Measurements from ENCODE around the gene CARNS1. TPM values are rescaled to one million over a fixed set of nuclear protein-coding genes. Genes with fewer than 3 reads are reported as not detected.

The CARNS1 gene
- total and polyA plus RNA-seq, 10 of the 15 experiments (the other 5 are each of a cell fraction or from before 2014, with no cell fraction given) = 0.02 to 0.14 (median 0.10) TPM; not detected in 3

DNA sequence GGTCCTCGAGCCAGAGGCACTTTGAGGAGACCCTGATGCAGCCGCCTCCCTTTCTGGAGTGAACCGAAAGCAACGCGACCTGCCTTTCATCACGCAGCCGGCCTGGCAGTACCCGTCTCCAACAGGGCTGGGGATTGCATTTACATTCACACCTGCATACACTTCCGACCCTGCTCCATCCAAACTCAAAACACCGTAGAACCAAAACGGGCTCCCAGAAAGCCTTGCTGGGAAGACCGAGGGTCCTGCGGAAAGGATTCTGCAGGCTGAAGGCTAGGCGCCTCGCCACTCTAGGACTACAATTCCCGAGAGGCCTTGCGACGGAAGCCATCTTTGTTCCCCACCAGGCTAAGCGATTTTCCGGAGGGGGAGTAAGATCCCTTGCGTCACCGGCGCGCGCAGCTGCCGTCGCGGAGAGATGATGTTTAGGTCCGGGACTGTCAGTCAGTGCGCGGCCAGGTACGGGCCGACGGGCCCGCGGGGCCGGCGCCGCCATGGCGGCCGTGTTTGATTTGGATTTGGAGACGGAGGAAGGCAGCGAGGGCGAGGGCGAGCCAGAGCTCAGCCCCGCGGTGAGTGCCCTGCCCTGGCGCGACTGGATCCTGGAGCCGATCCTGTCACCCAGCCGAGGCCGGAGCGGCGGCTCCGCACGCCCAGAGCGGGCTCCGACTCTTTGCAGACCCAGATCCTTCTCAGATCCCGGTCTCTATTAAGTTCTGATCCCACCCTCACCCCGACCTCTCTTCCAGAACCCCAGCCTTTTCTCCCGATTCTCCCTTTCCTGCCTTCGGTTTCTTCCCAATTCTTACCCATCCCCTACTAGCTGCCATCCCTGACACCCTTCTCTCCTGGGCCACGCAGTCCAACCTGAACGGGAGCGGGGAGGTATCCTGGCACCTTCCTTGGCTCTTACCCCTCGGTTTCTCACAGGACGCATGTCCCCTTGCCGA, 12.8 kb downstream of the CARNS1 start, which contains the start of gene RPS6KB2 (continued):
- no peak for TF ChIP-seq ZNF687 (IDR thresholded peaks at IDR 0.05)
- no peak for TF ChIP-seq ZNF384 (IDR thresholded peaks at IDR 0.05; ENCODE audit: borderline replicate concordance, low read depth, low read length)
- TF ChIP-seq, protein P1, sequence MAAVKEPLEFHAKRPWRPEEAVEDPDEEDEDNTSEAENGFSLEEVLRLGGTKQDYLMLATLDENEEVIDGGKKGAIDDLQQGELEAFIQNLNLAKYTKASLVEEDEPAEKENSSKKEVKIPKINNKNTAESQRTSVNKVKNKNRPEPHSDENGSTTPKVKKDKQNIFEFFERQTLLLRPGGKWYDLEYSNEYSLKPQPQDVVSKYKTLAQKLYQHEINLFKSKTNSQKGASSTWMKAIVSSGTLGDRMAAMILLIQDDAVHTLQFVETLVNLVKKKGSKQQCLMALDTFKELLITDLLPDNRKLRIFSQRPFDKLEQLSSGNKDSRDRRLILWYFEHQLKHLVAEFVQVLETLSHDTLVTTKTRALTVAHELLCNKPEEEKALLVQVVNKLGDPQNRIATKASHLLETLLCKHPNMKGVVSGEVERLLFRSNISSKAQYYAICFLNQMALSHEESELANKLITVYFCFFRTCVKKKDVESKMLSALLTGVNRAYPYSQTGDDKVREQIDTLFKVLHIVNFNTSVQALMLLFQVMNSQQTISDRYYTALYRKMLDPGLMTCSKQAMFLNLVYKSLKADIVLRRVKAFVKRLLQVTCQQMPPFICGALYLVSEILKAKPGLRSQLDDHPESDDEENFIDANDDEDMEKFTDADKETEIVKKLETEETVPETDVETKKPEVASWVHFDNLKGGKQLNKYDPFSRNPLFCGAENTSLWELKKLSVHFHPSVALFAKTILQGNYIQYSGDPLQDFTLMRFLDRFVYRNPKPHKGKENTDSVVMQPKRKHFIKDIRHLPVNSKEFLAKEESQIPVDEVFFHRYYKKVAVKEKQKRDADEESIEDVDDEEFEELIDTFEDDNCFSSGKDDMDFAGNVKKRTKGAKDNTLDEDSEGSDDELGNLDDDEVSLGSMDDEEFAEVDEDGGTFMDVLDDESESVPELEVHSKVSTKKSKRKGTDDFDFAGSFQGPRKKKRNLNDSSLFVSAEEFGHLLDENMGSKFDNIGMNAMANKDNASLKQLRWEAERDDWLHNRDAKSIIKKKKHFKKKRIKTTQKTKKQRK (IDR thresholded peaks at IDR 0.05; ENCODE audit: low read depth, low read length) = no peak
- no peak for TF ChIP-seq MYB (IDR thresholded peaks at IDR 0.05; ENCODE audit: borderline replicate concordance, low read depth, low read length)
- TF ChIP-seq WRNIP1 (IDR thresholded peaks at IDR 0.05; ENCODE audit: borderline replicate concordance, low read depth, low read length) = no peak
- no peak for TF ChIP-seq SUZ12 (IDR thresholded peaks at IDR 0.05; ENCODE audit: unreplicated experiment)
- no peak for TF ChIP-seq NR2F1 (conservative IDR thresholded peaks at IDR 0.05)
- peak; percentile 96 for TF ChIP-seq IKZF1 (conservative IDR thresholded peaks at IDR 0.05)
- TF ChIP-seq BACH1 (IDR thresholded peaks at IDR 0.05; ENCODE audit: borderline replicate concordance) = peak; percentile 72; the same call in 1 of the 2 replicates
- TF ChIP-seq HCFC1 (IDR thresholded peaks at IDR 0.05; ENCODE audit: low read length) = peak; percentile 97
- TF ChIP-seq CHD4 (IDR thresholded peaks at IDR 0.05) = no peak
- TF ChIP-seq GABPA (IDR thresholded peaks at IDR 0.05; ENCODE audit: low read depth) = no peak
- TF ChIP-seq, protein P2, sequence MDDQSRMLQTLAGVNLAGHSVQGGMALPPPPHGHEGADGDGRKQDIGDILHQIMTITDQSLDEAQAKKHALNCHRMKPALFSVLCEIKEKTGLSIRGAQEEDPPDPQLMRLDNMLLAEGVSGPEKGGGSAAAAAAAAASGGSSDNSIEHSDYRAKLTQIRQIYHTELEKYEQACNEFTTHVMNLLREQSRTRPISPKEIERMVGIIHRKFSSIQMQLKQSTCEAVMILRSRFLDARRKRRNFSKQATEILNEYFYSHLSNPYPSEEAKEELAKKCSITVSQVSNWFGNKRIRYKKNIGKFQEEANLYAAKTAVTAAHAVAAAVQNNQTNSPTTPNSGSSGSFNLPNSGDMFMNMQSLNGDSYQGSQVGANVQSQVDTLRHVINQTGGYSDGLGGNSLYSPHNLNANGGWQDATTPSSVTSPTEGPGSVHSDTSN (IDR thresholded peaks at IDR 0.05; ENCODE audit: insufficient replicate concordance, low read depth, low read length) = peak; percentile 89
- peak; percentile 94 for TF ChIP-seq SIX5 (IDR thresholded peaks at IDR 0.05; ENCODE audit: low read depth, low read length, severe bottlenecking)
- no peak for TF ChIP-seq FOS (IDR thresholded peaks at IDR 0.05; ENCODE audit: borderline replicate concordance, extremely low read depth, insufficient read length)
- no peak for TF ChIP-seq HDAC2 (IDR thresholded peaks at IDR 0.05)
- no peak for TF ChIP-seq NR2C2 (IDR thresholded peaks at IDR 0.05; ENCODE audit: borderline replicate concordance, control insufficient read depth, insufficient read length, low read depth)
- TF ChIP-seq SMARCA5 (IDR thresholded peaks at IDR 0.05) = no peak
- TF ChIP-seq YY1 (IDR thresholded peaks at IDR 0.05; ENCODE audit: low read depth, low read length) = peak; percentile 99
